ENCODE data around the gene EPHA3.
A peak's percentile ranks its signal among the peaks of the same experiment; 100 is the strongest.

Gene EPHA3

DNA sequence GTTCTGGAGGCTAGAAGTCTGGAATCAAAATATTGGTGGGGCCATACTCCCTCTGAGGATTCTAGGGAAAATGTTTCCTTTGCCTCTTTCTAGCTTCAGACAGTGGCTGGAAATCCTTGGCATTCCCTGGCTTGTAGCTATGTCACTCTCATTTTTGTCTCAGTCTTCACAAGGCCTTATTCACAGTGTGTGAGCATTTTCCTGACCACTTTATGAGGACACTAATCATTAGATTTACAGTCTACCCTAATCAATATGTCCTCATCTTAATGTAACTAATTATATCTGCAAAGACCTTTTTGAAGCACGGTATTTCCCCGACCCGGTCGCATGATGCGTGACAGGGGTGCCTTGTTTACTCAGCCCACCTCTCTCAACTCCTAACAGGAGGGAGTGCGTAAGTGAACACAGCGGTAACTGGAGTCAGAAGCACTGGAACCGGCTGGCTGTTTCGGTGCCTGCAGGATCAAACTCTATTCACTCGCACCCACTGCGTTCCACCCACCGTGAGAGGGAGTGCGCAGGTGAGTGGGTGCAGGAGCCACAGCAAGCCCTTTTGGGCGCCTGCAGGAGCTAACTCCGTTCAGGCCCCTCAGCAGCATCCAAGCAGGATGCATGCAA lies 155.0 kb downstream of the EPHA3 start:
- peak overlapping the region; percentile 45 for H3K27ac Mint-ChIP-seq

DNA sequence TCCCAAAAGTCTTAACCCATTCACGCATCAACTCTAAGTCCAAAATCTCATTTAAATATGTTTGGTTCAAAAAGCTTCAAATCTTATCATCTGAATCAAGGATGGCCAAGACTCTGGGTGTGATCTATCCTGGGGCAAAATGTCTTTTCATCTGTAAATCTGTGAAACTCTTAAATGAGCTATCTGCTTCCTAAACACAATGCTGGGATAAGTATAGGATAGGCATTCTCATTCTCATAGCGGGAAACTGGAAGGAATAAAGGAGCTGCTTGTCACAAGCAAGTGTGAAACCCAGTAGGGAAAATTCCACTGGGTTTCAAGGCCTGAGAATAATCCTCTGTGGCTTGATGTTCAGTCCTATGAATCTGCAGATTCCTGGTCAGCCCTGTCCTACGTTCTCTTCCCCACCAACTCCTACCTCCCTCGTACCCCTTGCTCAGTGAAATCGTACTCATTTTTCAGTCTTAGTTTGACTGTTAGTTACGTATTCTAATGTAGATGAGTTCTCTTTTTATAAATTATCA lies 156.7 kb downstream of the EPHA3 start:
- no peak for DNase-seq
- H3K27me3 Mint-ChIP-seq (ENCODE audit: low read depth, poor library complexity): no peaks in the 10 kb centered on the region
- H3K9me3 Mint-ChIP-seq: peaks cover 4% of the 10 kb centered on the region
- H3K36me3 Mint-ChIP-seq (ENCODE audit: low read depth): no peaks in the 10 kb centered on the region
- H3K4me3 Mint-ChIP-seq: no peak overlapping the region
- H3K4me1 Mint-ChIP-seq: peaks cover 14% of the 10 kb centered on the region
- TF ChIP-seq, protein P1, sequence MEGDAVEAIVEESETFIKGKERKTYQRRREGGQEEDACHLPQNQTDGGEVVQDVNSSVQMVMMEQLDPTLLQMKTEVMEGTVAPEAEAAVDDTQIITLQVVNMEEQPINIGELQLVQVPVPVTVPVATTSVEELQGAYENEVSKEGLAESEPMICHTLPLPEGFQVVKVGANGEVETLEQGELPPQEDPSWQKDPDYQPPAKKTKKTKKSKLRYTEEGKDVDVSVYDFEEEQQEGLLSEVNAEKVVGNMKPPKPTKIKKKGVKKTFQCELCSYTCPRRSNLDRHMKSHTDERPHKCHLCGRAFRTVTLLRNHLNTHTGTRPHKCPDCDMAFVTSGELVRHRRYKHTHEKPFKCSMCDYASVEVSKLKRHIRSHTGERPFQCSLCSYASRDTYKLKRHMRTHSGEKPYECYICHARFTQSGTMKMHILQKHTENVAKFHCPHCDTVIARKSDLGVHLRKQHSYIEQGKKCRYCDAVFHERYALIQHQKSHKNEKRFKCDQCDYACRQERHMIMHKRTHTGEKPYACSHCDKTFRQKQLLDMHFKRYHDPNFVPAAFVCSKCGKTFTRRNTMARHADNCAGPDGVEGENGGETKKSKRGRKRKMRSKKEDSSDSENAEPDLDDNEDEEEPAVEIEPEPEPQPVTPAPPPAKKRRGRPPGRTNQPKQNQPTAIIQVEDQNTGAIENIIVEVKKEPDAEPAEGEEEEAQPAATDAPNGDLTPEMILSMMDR (IDR thresholded peaks at IDR 0.05): no peak
- no peak overlapping the region for H3K27ac Mint-ChIP-seq

More for the DNA sequence above, 155.0 kb downstream of the EPHA3 start:
- peaks cover 4% of the 10 kb centered on the region for H3K9me3 Mint-ChIP-seq
- peaks cover 14% of the 10 kb centered on the region for H3K4me1 Mint-ChIP-seq
- TF ChIP-seq, protein P1 (IDR thresholded peaks at IDR 0.05): no peak
- DNase-seq: peak; percentile 8
- H3K4me3 Mint-ChIP-seq: no peak overlapping the region
- H3K27me3 Mint-ChIP-seq (ENCODE audit: low read depth, poor library complexity): no peaks in the 10 kb centered on the region
- no peaks in the 10 kb centered on the region for H3K36me3 Mint-ChIP-seq (ENCODE audit: low read depth)

DNA sequence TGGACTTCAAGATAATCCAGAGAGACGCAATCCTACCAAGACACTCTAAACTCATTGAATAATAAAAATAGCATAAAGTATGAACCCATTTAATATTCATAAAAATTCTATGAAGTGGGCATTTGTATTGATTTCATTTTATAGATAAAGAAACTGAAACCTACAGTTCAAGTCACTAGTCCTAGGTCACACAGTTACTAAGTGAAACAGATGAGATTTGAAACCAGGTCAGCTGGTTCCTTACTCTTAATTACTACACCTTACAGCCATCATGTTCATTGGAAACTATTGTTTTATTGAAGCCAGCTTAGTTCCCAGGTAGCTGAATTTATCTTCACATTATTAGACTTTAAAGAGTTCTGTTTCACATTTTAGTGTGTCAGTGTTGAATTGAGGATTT lies 158.7 kb downstream of the EPHA3 start:
- Mint-ChIP-seq H3K27ac (no peak overlapping the region), H3K9me3 (peaks cover 4% of the 10 kb centered on the region), H3K36me3 (ENCODE audit: low read depth) (no peaks in the 10 kb centered on the region), H3K27me3 (ENCODE audit: low read depth, poor library complexity) (no peaks in the 10 kb centered on the region), H3K4me3 (no peak overlapping the region), H3K4me1 (peaks cover 14% of the 10 kb centered on the region)
- DNase-seq: no peak
- TF ChIP-seq, protein P1 (IDR thresholded peaks at IDR 0.05): no peak

DNA sequence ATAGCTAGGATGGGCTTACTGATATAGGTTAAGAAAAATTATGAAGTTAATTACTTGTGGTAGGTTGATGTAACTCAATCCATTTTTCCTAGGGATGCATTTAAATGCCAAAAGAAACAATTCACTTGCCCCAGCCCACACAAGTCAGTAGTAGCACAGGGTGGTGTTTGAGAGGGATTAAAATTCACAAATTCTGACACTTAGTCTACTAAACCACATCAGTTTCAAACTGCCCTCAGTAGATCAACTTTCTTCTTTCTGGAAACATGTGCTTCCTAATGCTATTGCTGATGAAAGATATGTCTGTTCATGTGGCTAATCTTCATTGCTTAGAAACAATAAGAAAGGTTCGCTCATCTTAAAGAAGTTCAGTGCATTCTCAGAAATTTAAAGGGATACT lies 160.6 kb downstream of the EPHA3 start:
- no peaks in the 10 kb centered on the region for H3K27me3 Mint-ChIP-seq (ENCODE audit: low read depth, poor library complexity)
- peaks cover 11% of the 10 kb centered on the region for H3K4me1 Mint-ChIP-seq
- no peak for DNase-seq
- no peak overlapping the region for H3K27ac Mint-ChIP-seq
- TF ChIP-seq, protein P1 (IDR thresholded peaks at IDR 0.05): no peak
- H3K4me3 Mint-ChIP-seq: no peak overlapping the region
- H3K9me3 Mint-ChIP-seq: peaks cover 2% of the 10 kb centered on the region
- H3K36me3 Mint-ChIP-seq (ENCODE audit: low read depth): no peaks in the 10 kb centered on the region

DNA sequence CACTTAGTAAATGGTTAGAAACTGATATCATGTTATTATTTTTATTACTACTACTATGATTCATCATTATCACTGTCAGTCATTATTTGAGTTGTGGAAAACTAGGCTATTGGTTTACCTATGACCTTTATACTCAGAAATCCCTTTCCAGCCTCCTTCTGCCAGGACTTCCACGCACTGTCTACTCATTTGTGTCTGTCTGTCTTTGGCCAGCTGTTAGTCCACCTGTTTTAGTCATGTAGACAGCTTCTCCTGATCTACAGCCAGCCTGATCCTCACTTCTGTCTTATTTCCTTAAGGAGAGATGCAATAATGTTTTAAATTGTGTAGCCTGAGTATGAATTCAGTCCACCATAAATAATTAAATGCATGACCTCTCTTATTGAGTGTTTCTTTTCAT lies 162.8 kb downstream of the EPHA3 start:
- no peak for DNase-seq
- H3K4me3 Mint-ChIP-seq: no peak overlapping the region
- no peaks in the 10 kb centered on the region for H3K9me3 Mint-ChIP-seq
- TF ChIP-seq, protein P1 (IDR thresholded peaks at IDR 0.05): no peak
- no peaks in the 10 kb centered on the region for H3K27me3 Mint-ChIP-seq (ENCODE audit: low read depth, poor library complexity)
- no peak overlapping the region for H3K27ac Mint-ChIP-seq
- peaks cover 8% of the 10 kb centered on the region for H3K4me1 Mint-ChIP-seq
- no peaks in the 10 kb centered on the region for H3K36me3 Mint-ChIP-seq (ENCODE audit: low read depth)

DNA sequence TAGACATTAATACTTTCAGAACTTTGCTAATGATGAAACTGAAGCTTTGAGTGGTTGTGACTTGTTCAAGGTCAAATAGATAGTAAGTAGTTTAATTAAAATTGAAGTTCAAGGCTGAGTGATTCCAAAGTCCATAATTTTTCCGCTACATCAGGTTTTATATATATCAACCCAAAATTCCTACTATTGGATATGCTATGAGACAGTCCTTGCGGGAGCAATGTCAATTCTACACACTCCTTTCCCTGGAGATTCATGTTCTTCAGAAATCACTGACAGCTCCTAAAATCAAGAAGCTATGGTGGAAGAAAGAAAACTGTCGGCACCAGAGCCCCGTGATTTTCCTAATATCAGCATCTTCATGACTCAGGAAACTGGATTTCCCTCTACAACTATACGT lies 167.6 kb downstream of the EPHA3 start:
- peaks cover 6% of the 10 kb centered on the region for H3K4me1 Mint-ChIP-seq
- H3K4me3 Mint-ChIP-seq: no peak overlapping the region
- TF ChIP-seq, protein P1 (IDR thresholded peaks at IDR 0.05): no peak
- no peak for DNase-seq
- no peaks in the 10 kb centered on the region for H3K36me3 Mint-ChIP-seq (ENCODE audit: low read depth)
- H3K27me3 Mint-ChIP-seq (ENCODE audit: low read depth, poor library complexity): no peaks in the 10 kb centered on the region
- H3K9me3 Mint-ChIP-seq: no peaks in the 10 kb centered on the region
- no peak overlapping the region for H3K27ac Mint-ChIP-seq
